ENCODE measurements around the gene HOXD10.

GRCh38 chr2:176128982-176129796 is 12.6 kb downstream of the HOXD10 start, which contains the start of gene HOXD8:
- TF ChIP-seq CTCF (conservative IDR thresholded peaks at IDR 0.05; ENCODE audit: low read depth, low read length) (no peak), EZH2 (IDR thresholded peaks at IDR 0.05; ENCODE audit: borderline replicate concordance, low read depth, low read length, poor library complexity, severe bottlenecking) (no peak)
